HG02981 (cell line): ENCODE results near the gene KCNC4.

ENCODE experiments used
- ATAC-seq: cut with Tn5 transposase; IDR thresholded peaks from one replicate; pipeline ENCODE4 v1.9.1; 2021; ENCODE audit warnings: mild to moderate bottlenecking, moderate library complexity; ENCODE audit not compliant: unreplicated experiment

KCNC4 gene

GRCh38 chr1:110229348-110230001, 19.4 kb downstream of the KCNC4 start:
- ATAC-seq, result no peak

GRCh38 chr1:110230381-110231199, 20.5 kb downstream of the KCNC4 start:
- no peak for ATAC-seq

GRCh38 chr1:110233861-110234260, 23.7 kb downstream of the KCNC4 start:
- no peak for ATAC-seq

GRCh38 chr1:110234691-110235090, 24.6 kb downstream of the KCNC4 start:
- ATAC-seq, result no peak

- no peak for ATAC-seq
These were observed 25.2 kb downstream of the KCNC4 start for GRCh38 chr1:110235181-110235833.

GRCh38 chr1:110235834-110236682, 25.9 kb downstream of the KCNC4 start:
- no peak for ATAC-seq

- no peak for ATAC-seq
These were observed 27.5 kb downstream of the KCNC4 start for GRCh38 chr1:110237386-110238152.

GRCh38 chr1:110239441-110240430, 29.6 kb downstream of the KCNC4 start:
- ATAC-seq, result no peak

- no peak for ATAC-seq
These were observed 30.5 kb downstream of the KCNC4 start for GRCh38 chr1:110240476-110241210.

GRCh38 chr1:110241516-110241915, 31.4 kb downstream of the KCNC4 start:
- ATAC-seq, result no peak

GRCh38 chr1:110242062-110242461, 31.9 kb downstream of the KCNC4 start:
- no peak for ATAC-seq

- no peak for ATAC-seq
These were observed 32.6 kb downstream of the KCNC4 start for GRCh38 chr1:110242731-110243130.

- ATAC-seq, result no peak
These were observed 33.0 kb downstream of the KCNC4 start for GRCh38 chr1:110243146-110243545.

- ATAC-seq, result no peak
These were observed 33.5 kb downstream of the KCNC4 start for GRCh38 chr1:110243574-110243973.

- ATAC-seq, result no peak
These were observed 35.9 kb downstream of the KCNC4 start for GRCh38 chr1:110245876-110246620.

GRCh38 chr1:110248746-110249145, 38.6 kb downstream of the KCNC4 start:
- ATAC-seq, result no peak

- no peak for ATAC-seq
These were observed 39.1 kb downstream of the KCNC4 start for GRCh38 chr1:110249256-110249655.

- no peak for ATAC-seq
These were observed 39.9 kb downstream of the KCNC4 start for GRCh38 chr1:110250008-110250407.
